ENCODE data around the gene GALNT1. TPM values are rescaled to one million over a fixed set of nuclear protein-coding genes. Genes with fewer than 3 reads are reported as not detected.

Gene GALNT1
- total and polyA plus RNA-seq, 10 of the 15 experiments (the other 5 are each of a cell fraction or from before 2014, with no cell fraction given): 8.0 to 53.7 (median 29.9) TPM

GRCh38 chr18:35625232-35625631 is 43.7 kb downstream of the GALNT1 start:
- Histone ChIP-seq H3K36me3 (ENCODE audit: control insufficient read depth in 2 of 2, insufficient read depth in 2 of 2, low read length in 1 of 2) (no peaks in the 10 kb centered on the region; a peak in 1 of 4 replicates), H3K4me1 (ENCODE audit: control insufficient read depth, insufficient read depth, low read length) (peaks cover 11% of the 10 kb centered on the region), H3K27ac (ENCODE audit: control insufficient read depth, insufficient read depth) (no peak overlapping the region), H3K9ac (ENCODE audit: control insufficient read depth, insufficient read depth, low read length) (no peak overlapping the region), H3K9me3 (replicated peaks; ENCODE audit: control insufficient read depth, insufficient read depth, low read length) (peaks cover 4% of the 10 kb centered on the region; the same call in 1 of the 3 replicates), H3K4me2 (ENCODE audit: control insufficient read depth, insufficient read depth) (no peak overlapping the region), H3K4me3 (no peak overlapping the region), H2AFZ (ENCODE audit: control insufficient read depth, low read depth, low read length) (no peak overlapping the region), H3K27me3 (replicated peaks in 1 of 2; ENCODE audit: control insufficient read depth in 2 of 2, insufficient read depth in 2 of 2, low read length in 1 of 2) (no peaks in the 10 kb centered on the region), H3K79me2 (ENCODE audit: control insufficient read depth, insufficient read depth, low read length) (peaks cover 4% of the 10 kb centered on the region), H4K20me1 (ENCODE audit: control insufficient read depth, insufficient read depth) (no peaks in the 10 kb centered on the region)
- DNase-seq (ENCODE audit: low read depth, low spot score): no peak
- no peak for TF ChIP-seq BCLAF1 (IDR thresholded peaks at IDR 0.05)
- TF ChIP-seq PAX5 (IDR thresholded peaks at IDR 0.05; ENCODE audit: borderline replicate concordance, low read depth, low read length): no peak
- TF ChIP-seq, protein P1, sequence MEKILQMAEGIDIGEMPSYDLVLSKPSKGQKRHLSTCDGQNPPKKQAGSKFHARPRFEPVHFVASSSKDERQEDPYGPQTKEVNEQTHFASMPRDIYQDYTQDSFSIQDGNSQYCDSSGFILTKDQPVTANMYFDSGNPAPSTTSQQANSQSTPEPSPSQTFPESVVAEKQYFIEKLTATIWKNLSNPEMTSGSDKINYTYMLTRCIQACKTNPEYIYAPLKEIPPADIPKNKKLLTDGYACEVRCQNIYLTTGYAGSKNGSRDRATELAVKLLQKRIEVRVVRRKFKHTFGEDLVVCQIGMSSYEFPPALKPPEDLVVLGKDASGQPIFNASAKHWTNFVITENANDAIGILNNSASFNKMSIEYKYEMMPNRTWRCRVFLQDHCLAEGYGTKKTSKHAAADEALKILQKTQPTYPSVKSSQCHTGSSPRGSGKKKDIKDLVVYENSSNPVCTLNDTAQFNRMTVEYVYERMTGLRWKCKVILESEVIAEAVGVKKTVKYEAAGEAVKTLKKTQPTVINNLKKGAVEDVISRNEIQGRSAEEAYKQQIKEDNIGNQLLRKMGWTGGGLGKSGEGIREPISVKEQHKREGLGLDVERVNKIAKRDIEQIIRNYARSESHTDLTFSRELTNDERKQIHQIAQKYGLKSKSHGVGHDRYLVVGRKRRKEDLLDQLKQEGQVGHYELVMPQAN (conservative IDR thresholded peaks at IDR 0.05): no peak
- no peak for TF ChIP-seq IKZF1 (conservative IDR thresholded peaks at IDR 0.05)
- no peak for TF ChIP-seq RELA (IDR thresholded peaks at IDR 0.05; ENCODE audit: borderline replicate concordance, partially characterized antibody)
- in situ Hi-C loops (cut with MboI) (no loop called here), intact Hi-C loops (cut with micrococcal nuclease; ENCODE audit: unreplicated experiment) (no loop called here)
- no peak for ATAC-seq
- ChIA-PET POLR2A (no interaction called here), RAD21 (ENCODE audit: unreplicated experiment) (interaction anchor here (1.6 kb wide), 1 partner anchor 45 kb away, joined by 4 read pairs; no protein-coding TSS in a partner anchor), SMC1A (ENCODE audit: uncharacterized antibody, unreplicated experiment) (interaction anchor here (0.7 to 1.3 kb wide), 5 partner anchors 9 to 217 kb away, joined by 3 to 7 read pairs (median 3); no protein-coding TSS in a partner anchor), CTCF (interaction anchor here (0.7 to 1.9 kb wide), 3 partner anchors 16 to 278 kb away, joined by 3 to 4 read pairs (median 4); no protein-coding TSS in a partner anchor)
- no TSS peak for BruUV-seq (replicated peaks)
- no peak for FAIRE-seq
- 100% methylated on average over 2 of the region's 2 CpGs for WGBS (ENCODE audit: insufficient coverage, insufficient replicate concordance, low lambda C conversion rate, missing lambda C conversion rate)
